ENCODE results near the gene SPRN. TPM values are rescaled to one million over a fixed set of nuclear protein-coding genes. Genes with fewer than 3 reads are reported as not detected.

The SPRN gene
- total and polyA plus RNA-seq, 2 of the 4 experiments (the other 2 are of a cell fraction) = 0.36 to 2.3 TPM

GRCh38 chr10:133394064-133394663 lies 30.3 kb downstream of the SPRN start, which contains the start of gene MTG1 (continued):
- no peak for TF ChIP-seq RAD21 (IDR thresholded peaks at IDR 0.05; ENCODE audit: low read length)

DNA sequence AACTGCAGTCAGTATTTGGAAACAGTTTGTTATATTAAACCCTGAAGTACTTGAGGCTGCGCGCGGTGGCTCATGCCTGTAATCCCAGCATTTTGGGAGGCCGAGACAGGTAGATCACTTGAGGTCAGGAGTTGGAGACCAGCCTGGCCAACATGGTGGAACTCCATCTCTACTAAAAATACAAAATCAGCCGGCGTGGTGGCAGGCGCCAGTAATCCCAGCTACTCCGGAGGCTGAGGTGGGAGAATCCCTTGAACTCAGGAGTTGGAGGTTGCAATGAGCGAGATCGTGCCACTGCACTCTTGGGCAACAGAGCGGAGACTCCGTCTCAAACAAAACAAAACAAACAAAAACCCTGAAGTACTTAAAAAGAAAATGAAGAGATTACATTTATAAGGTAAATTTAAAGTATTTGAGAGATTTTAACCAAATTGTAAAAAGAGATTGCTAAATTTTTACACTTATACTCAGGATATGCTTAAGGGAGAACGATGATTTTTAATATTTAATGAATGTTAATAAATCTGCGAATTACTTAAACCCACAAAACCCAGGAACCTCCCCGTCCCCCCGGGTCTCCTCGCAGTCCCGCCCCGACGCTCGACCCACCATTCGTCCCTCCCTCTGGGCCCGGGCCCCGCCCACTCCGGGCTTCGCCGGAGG lies 30.9 kb downstream of the SPRN start:
- dilution Hi-C loops (cut with HindIII; ENCODE audit: low sequenced_read_pairs, unreplicated experiment) = no loop called here
- Histone ChIP-seq H3K27ac (ENCODE audit: insufficient read depth, low read length) (no peak overlapping the region), H3K9ac (ENCODE audit: low read depth, low read length) (0 out of 2 replicates have a peak overlapping the region, but pooled peaks have one; percentile 51), H3K27me3 (ENCODE audit: control insufficient read depth, insufficient read depth, low read length) (no peaks in the 10 kb centered on the region), H3K4me3 (ENCODE audit: insufficient read depth, low read depth, low read length) (no peak overlapping the region), H3K9me1 (ENCODE audit: insufficient read depth, low read length) (peaks cover 9% of the 10 kb centered on the region; the same call in 1 of the 2 replicates), H3K4me2 (ENCODE audit: low read depth, low read length) (no peak overlapping the region; the same call in 1 of the 2 replicates), H3K4ac (ENCODE audit: low read depth, low read length) (peak overlapping the region; percentile 69), H3K79me1 (ENCODE audit: low read depth in 1 of 2, low read length in 2 of 2) (peaks cover 24 to 35% of the 10 kb centered on the region in 2 experiments), H4K91ac (ENCODE audit: insufficient read depth, low read depth, low read length) (0 out of 2 replicates have a peak overlapping the region, but pooled peaks have one; percentile 38), H3K9me3 (ENCODE audit: control insufficient read depth, insufficient read depth, low read length) (no peaks in the 10 kb centered on the region), H4K5ac (ENCODE audit: low read depth, low read length) (peak overlapping the region; percentile 90), H2BK5ac (ENCODE audit: low read depth, low read length, poor library complexity, severe bottlenecking) (no peak overlapping the region), H2BK20ac (ENCODE audit: low read depth, low read length) (no peak overlapping the region), H4K20me1 (ENCODE audit: insufficient read depth, low read length) (no peaks in the 10 kb centered on the region), H2AFZ (replicated peaks; ENCODE audit: low read length, poor library complexity) (peak overlapping the region; percentile 94), H3K18ac (ENCODE audit: low read depth, low read length) (no peak overlapping the region), H4K8ac (ENCODE audit: low read depth in 2 of 2, low read length in 2 of 2) (peak overlapping the region; percentile 90 to 98), H3K56ac (ENCODE audit: extremely low read depth, insufficient read depth, low read length) (no peak overlapping the region), H3K36me3 (ENCODE audit: control insufficient read depth, insufficient read depth, low read length) (peaks cover 21% of the 10 kb centered on the region), H3K4me1 (ENCODE audit: control insufficient read depth, insufficient read depth, low read length) (peaks cover 4% of the 10 kb centered on the region; the same call in 1 of the 2 replicates), H2AK9ac (replicated peaks; ENCODE audit: low read depth, low read length, poor library complexity) (no peak overlapping the region), H2BK15ac (ENCODE audit: low read depth, low read length) (no peak overlapping the region), H2BK120ac (ENCODE audit: low read depth, low read length) (no peak overlapping the region), H3K14ac (replicated peaks; ENCODE audit: low read depth, low read length) (no peak overlapping the region), H2AK5ac (ENCODE audit: low read depth, low read length) (no peak overlapping the region), H3K23ac (ENCODE audit: low read depth, low read length) (no peak overlapping the region)
- ChIA-PET POLR2A (ENCODE audit: unreplicated experiment) (no interaction called here), CTCF (interaction anchor here (0.7 kb wide), 1 partner anchor 16 kb away, joined by 3 read pairs; no protein-coding TSS in a partner anchor)
- WGBS, 2 experiments (ENCODE audit: extremely low coverage in 2 of 2, insufficient read length in 1 of 2) = 100% methylated on average over 4 of the region's 27 CpGs; no CpG with 5 or more reads in 1 of the 2 experiments
- in situ Hi-C loops (cut with MboI; ENCODE audit: low sequenced_read_pairs) = no loop called here
- BruUV-seq (replicated peaks) = no TSS peak
- intact Hi-C loops (cut with micrococcal nuclease) = no loop called here
- DNase-seq (no peak), ATAC-seq (ENCODE audit: low read depth) (no peak)
- no peak for TF ChIP-seq RAD21 (IDR thresholded peaks at IDR 0.05; ENCODE audit: low read length)
- TF ChIP-seq USF2 (IDR thresholded peaks at IDR 0.05; ENCODE audit: low read depth, low read length) = no peak
- TF ChIP-seq CHD1 (IDR thresholded peaks at IDR 0.05; ENCODE audit: low read depth, low read length) = no peak
- no peak for TF ChIP-seq BHLHE40 (IDR thresholded peaks at IDR 0.05; ENCODE audit: low read depth, low read length)
- no peak for TF ChIP-seq SMC3 (IDR thresholded peaks at IDR 0.05; ENCODE audit: low read depth, low read length)
- TF ChIP-seq POLR2A (IDR thresholded peaks at IDR 0.05; ENCODE audit: low read depth, low read length) = no peak
- TF ChIP-seq MXI1 (IDR thresholded peaks at IDR 0.05; ENCODE audit: borderline replicate concordance, low read depth, low read length) = no peak
- no peak for TF ChIP-seq NFE2L2 (IDR thresholded peaks at IDR 0.05; ENCODE audit: low read depth, low read length)
- TF ChIP-seq, protein P1, sequence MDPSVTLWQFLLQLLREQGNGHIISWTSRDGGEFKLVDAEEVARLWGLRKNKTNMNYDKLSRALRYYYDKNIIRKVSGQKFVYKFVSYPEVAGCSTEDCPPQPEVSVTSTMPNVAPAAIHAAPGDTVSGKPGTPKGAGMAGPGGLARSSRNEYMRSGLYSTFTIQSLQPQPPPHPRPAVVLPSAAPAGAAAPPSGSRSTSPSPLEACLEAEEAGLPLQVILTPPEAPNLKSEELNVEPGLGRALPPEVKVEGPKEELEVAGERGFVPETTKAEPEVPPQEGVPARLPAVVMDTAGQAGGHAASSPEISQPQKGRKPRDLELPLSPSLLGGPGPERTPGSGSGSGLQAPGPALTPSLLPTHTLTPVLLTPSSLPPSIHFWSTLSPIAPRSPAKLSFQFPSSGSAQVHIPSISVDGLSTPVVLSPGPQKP (IDR thresholded peaks at IDR 0.05; ENCODE audit: borderline replicate concordance, low read depth, low read length) = no peak
- TF ChIP-seq MAFK (IDR thresholded peaks at IDR 0.05; ENCODE audit: low read depth, low read length) = no peak
- TF ChIP-seq MAZ (IDR thresholded peaks at IDR 0.05; ENCODE audit: borderline replicate concordance, low read depth, low read length) = no peak
- no peak for TF ChIP-seq FOS (IDR thresholded peaks at IDR 0.05; ENCODE audit: low read depth, low read length)
- TF ChIP-seq RFX5 (IDR thresholded peaks at IDR 0.05; ENCODE audit: low read depth, low read length) = no peak
- TF ChIP-seq CEBPB (IDR thresholded peaks at IDR 0.05; ENCODE audit: low read depth, low read length) = no peak

Measured in IMR-90 (cell line).